Hepatocyte (in vitro differentiated cells): ENCODE results near the gene ANKRD55.

Source experiments
- EZH2phosphoT487 ChIP-seq: fragments of 200-600 bp; sonication (generic); IDR thresholded peaks from one replicate; pipeline ENCODE4 v1.6.1; 2018; ENCODE audit warnings: antibody characterized with exemption, mild to moderate bottlenecking, low read depth, moderate library complexity; ENCODE audit not compliant: unreplicated experiment, severe bottlenecking
- TF ChIP-seq, protein P1 (sequence below): fragments of 200-600 bp; sonication (generic); IDR thresholded peaks from 2 replicates; pipeline ENCODE4 v1.5.1; 2016; ENCODE audit warnings: antibody characterized with exemption, mild to moderate bottlenecking; ENCODE audit not compliant: poor library complexity

DNA sequence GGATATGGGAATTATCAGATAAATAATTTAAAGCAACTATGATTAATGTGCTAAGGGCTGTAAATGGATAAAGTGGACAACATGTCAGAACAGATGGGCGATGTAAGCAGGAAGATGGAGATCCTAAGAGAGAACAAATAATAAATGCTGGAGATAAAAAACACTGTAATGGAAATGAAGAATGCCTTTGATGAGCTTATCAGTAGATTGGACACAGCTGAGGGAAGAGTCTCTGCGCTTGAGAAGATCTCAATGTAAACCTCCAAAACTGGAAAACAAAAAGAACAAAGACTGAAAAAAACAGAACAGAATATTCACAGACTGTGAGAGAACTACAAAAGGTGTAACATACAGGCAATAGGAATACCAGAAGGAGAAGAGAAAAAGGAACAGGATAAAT lies 102.5 kb downstream of the ANKRD55 start:
- TF ChIP-seq, protein P1, sequence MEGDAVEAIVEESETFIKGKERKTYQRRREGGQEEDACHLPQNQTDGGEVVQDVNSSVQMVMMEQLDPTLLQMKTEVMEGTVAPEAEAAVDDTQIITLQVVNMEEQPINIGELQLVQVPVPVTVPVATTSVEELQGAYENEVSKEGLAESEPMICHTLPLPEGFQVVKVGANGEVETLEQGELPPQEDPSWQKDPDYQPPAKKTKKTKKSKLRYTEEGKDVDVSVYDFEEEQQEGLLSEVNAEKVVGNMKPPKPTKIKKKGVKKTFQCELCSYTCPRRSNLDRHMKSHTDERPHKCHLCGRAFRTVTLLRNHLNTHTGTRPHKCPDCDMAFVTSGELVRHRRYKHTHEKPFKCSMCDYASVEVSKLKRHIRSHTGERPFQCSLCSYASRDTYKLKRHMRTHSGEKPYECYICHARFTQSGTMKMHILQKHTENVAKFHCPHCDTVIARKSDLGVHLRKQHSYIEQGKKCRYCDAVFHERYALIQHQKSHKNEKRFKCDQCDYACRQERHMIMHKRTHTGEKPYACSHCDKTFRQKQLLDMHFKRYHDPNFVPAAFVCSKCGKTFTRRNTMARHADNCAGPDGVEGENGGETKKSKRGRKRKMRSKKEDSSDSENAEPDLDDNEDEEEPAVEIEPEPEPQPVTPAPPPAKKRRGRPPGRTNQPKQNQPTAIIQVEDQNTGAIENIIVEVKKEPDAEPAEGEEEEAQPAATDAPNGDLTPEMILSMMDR, result no peak
- no peak for TF ChIP-seq EZH2phosphoT487
